Measurements from ENCODE around the gene HOXC12. TPM values are rescaled to one million over a fixed set of nuclear protein-coding genes. Genes with fewer than 3 reads are reported as not detected.

The HOXC12 gene
- total RNA-seq, 4 donors from 2014 or later = not detected

GRCh38 chr12:53953831-53954693 is 641 bp upstream of the HOXC12 start:
- intact Hi-C loops (cut with DNase I) = no loop called here
- no peak for DNase-seq
- WGBS, 2 donors = 8 to 13% methylated on average over 17 to 19 of the region's 19 CpGs
- Histone ChIP-seq H3K36me3 (no peaks in the 10 kb centered on the region), H3K4me3 (replicated peaks in 1 of 3) (no peak overlapping the region), H3K9me3 (no peaks in the 10 kb centered on the region), H3K27me3 (peaks cover 73% of the 10 kb centered on the region), H3K27ac (no peak overlapping the region), H3K4me1 (peaks cover 5 to 14% of the 10 kb centered on the region in 2 donors)
- TF ChIP-seq CTCF (IDR thresholded peaks at IDR 0.05) (no peak), POLR2A (IDR thresholded peaks at IDR 0.05) (no peak)

- 4% methylated on average over 29 to 59 of the region's 86 CpGs for WGBS, 2 donors
- Histone ChIP-seq H3K4me3 (replicated peaks in 1 of 3) (no peak overlapping the region), H3K4me1 (peaks cover 5 to 14% of the 10 kb centered on the region in 2 donors), H3K9me3 (no peaks in the 10 kb centered on the region), H3K36me3 (no peaks in the 10 kb centered on the region), H3K27ac (no peak overlapping the region), H3K27me3 (peaks cover 81% of the 10 kb centered on the region)
- TF ChIP-seq CTCF (IDR thresholded peaks at IDR 0.05) (no peak), POLR2A (IDR thresholded peaks at IDR 0.05) (no peak)
- DNase-seq = no peak
- intact Hi-C loops (cut with DNase I) = no loop called here
Measured at GRCh38 chr12:53955036-53955775, 503 bp downstream of the HOXC12 start.

GRCh38 chr12:53955776-53956250 is 1.1 kb downstream of the HOXC12 start:
- H3K27ac ChIP-seq = no peak overlapping the region
- H3K4me1 ChIP-seq = peaks cover 5 to 16% of the 10 kb centered on the region in 2 donors
- TF ChIP-seq POLR2A (IDR thresholded peaks at IDR 0.05) (no peak), CTCF (IDR thresholded peaks at IDR 0.05) (no peak)
- no peaks in the 10 kb centered on the region for H3K9me3 ChIP-seq
- 6 to 7% methylated on average over 10 of the region's 10 CpGs for WGBS, 2 donors
- no peak overlapping the region for H3K4me3 ChIP-seq (replicated peaks in 1 of 3)
- H3K27me3 ChIP-seq = peaks cover 81% of the 10 kb centered on the region
- H3K36me3 ChIP-seq = no peaks in the 10 kb centered on the region
- DNase-seq = no peak
- intact Hi-C loops (cut with DNase I) = no loop called here

- no peaks in the 10 kb centered on the region for H3K9me3 ChIP-seq
- H3K4me1 ChIP-seq = peaks cover 5 to 19% of the 10 kb centered on the region in 2 donors
- DNase-seq = no peak
- peaks cover 81% of the 10 kb centered on the region for H3K27me3 ChIP-seq
- intact Hi-C loops (cut with DNase I) = no loop called here
- H3K27ac ChIP-seq = no peak overlapping the region
- 7 to 10% methylated on average over 25 of the region's 25 CpGs for WGBS, 2 donors
- no peak overlapping the region for H3K4me3 ChIP-seq (replicated peaks in 1 of 3)
- no peak for TF ChIP-seq POLR2A (IDR thresholded peaks at IDR 0.05)
- no peak for TF ChIP-seq CTCF (IDR thresholded peaks at IDR 0.05)
- H3K36me3 ChIP-seq = no peaks in the 10 kb centered on the region
Measured at GRCh38 chr12:53956251-53956887, 1.7 kb downstream of the HOXC12 start.

Measured in thyroid gland (tissue), 4 donors.